ENCODE measurements around the gene PDXP. TPM values are rescaled to one million over a fixed set of nuclear protein-coding genes. Genes with fewer than 3 reads are reported as not detected.

PDXP gene
- polyA plus RNA-seq, 6 donors from 2014 or later: 4.0 to 14.3 (median 7.6) TPM

DNA sequence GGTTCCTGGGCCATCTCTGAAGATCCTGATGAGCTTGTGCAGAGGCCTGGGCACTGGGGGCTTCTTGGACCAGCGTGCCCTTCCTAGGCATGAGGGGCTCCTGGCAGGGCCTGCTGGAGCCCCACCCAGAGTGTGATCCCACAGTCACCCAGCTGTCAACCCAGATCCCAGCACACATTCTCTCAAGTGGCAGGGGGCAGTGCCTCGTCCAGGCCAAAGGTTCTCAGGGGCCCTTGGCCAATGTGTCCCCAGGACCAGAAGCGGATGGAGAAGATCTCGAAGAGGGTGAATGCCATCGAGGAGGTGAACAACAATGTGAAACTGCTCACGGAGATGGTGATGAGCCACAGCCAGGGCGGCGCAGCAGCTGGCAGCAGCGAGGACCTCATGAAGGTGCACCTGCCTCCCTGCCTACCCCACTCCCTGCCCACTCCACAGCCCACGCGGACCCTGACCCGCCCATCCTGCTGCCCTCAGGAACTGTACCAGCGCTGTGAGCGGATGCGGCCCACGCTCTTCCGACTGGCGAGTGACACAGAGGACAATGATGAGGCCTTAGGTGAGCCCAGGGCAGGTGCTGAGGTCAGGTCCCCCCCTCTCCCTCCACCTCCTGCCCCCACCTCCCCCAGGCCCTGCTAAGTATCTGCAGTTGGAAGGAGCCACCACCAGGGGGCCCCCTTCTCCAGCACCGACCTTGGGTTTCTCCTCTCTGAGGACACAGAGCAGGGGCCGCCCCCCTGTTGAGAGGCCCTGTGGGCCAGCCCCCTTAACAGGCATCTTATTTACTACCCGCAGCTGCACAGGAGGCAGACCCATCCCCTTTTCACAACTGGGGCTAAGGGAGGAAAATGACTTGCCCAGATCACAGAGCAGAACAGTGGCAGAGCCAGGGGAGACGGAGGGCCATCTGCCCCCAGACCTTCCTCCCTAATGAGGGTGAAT is 35.2 kb upstream of the PDXP start:
- H3K4me1 Mint-ChIP-seq: peaks cover 24 to 51% (median 40%) of the 10 kb centered on the region in 3 donors
- peak overlapping the region in 5 of 8 donors; percentile 30 to 84 (median 53) for H3K4me3 Mint-ChIP-seq
- ATAC-seq (ENCODE audit: low read depth in 2 of 2) (peak; percentile 72 to 79), DNase-seq (peak; percentile 74)
- H3K9me3 Mint-ChIP-seq: no peaks in the 10 kb centered on the region
- no peaks in the 10 kb centered on the region for H3K36me3 Mint-ChIP-seq
- H3K27me3 Mint-ChIP-seq: no peaks in the 10 kb centered on the region
- H3K27ac Mint-ChIP-seq: peak overlapping the region; percentile 85 to 96 (median 92)

DNA sequence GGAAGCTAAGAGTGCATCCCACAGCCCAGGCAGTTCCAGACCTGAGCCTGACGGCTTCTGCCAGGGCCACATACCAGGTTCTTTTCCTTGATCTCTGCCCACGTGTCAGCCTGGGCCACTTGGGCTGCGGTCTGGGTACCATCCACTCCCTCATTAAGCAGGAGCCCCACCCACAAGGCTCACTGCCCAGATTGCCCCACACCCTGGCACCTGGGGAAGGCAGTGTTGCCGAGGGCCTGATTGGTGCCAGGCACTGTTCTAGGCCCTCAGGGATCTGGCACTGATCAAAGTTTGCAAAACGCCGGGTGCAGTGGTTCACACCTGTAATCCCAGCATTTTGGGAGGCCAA is 34.5 kb upstream of the PDXP start:
- Mint-ChIP-seq H3K4me3 (peak overlapping the region in 2 of 8 donors; percentile 45 to 53), H3K9me3 (no peaks in the 10 kb centered on the region), H3K27ac (peak overlapping the region in 2 of 6 donors; percentile 85 to 96), H3K4me1 (peaks cover 26 to 49% (median 46%) of the 10 kb centered on the region in 3 donors), H3K36me3 (no peaks in the 10 kb centered on the region), H3K27me3 (no peaks in the 10 kb centered on the region)
- ATAC-seq (ENCODE audit: low read depth in 2 of 2) (no peak), DNase-seq (no peak)

DNA sequence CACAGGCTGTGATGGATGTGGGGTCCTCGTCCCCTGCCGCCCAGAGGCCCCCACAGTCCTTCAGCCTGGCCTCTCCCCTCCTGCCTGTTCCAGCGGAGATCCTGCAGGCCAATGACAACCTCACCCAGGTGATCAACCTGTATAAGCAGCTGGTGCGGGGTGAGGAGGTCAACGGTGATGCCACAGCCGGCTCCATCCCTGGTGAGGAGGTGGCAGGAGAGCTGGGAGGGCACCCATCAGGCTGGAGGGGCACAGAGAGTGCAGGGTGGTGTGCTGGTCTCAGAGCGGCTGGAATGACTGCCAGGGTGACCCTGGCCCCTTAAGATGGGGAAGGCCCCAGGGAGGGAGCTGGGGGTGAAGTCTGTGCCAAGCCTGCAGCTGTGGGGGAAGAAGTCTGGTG is 33.6 kb upstream of the PDXP start:
- no peaks in the 10 kb centered on the region for H3K9me3 Mint-ChIP-seq
- H3K36me3 Mint-ChIP-seq: no peaks in the 10 kb centered on the region
- H3K27me3 Mint-ChIP-seq: no peaks in the 10 kb centered on the region
- H3K4me1 Mint-ChIP-seq: peaks cover 29 to 50% (median 46%) of the 10 kb centered on the region in 3 donors
- H3K4me3 Mint-ChIP-seq: peak overlapping the region in 3 of 8 donors; percentile 19 to 74 (median 49)
- no peak for DNase-seq
- no peak for ATAC-seq (ENCODE audit: low read depth in 2 of 2)
- peak overlapping the region in 4 of 6 donors; percentile 26 to 93 (median 86) for H3K27ac Mint-ChIP-seq

DNA sequence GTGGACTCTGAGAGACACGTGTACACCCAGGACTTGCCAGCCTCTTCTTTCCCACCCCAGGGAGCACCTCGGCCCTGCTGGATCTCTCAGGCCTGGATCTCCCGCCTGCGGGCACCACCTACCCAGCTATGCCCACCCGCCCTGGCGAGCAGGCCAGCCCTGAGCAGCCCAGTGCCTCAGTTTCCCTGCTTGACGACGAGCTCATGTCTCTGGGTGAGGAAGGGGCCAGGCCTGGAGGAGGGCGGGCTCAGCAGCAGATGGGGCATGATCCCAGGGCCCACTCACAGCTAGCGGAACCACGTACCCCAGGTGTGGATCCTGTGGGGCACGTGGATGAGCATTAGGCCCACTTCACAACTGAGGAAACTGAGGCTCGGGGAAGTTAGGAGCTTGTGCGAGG is 32.8 kb upstream of the PDXP start:
- Mint-ChIP-seq H3K4me3 (peak overlapping the region in 1 of 8 donors; percentile 68), H3K9me3 (no peaks in the 10 kb centered on the region), H3K4me1 (peaks cover 29 to 55% (median 46%) of the 10 kb centered on the region in 3 donors), H3K27ac (peak overlapping the region in 3 of 6 donors; percentile 30 to 85 (median 38)), H3K27me3 (no peaks in the 10 kb centered on the region), H3K36me3 (no peaks in the 10 kb centered on the region)
- no peak for ATAC-seq (ENCODE audit: low read depth in 2 of 2)
- DNase-seq: no peak

DNA sequence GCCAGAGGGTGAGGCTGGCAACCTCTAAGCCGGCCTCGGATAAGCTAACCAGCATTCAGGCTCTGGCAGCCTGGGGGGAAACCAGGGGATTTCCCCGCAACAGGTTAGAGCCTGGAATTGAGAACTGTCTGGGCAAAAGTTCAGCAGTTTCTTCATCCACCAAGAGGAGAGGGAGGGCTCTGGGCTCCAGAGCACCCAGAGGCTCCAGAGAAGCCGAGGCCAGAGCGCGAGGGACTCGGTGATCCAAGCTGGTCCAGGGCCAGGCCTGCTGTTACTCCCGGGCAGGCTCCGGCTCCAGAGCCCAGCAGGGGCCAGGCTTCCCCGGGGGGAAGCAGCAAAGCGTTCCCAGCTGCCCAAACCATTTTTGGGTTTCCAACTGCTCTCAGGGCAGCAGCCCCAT is 32.4 kb upstream of the PDXP start:
- no peak for DNase-seq
- Mint-ChIP-seq H3K4me3 (peak overlapping the region in 4 of 8 donors; percentile 3 to 68 (median 31)), H3K4me1 (peaks cover 29 to 55% (median 46%) of the 10 kb centered on the region in 3 donors), H3K9me3 (no peaks in the 10 kb centered on the region), H3K27me3 (no peaks in the 10 kb centered on the region), H3K36me3 (no peaks in the 10 kb centered on the region), H3K27ac (peak overlapping the region in 4 of 6 donors; percentile 30 to 82 (median 52))
- ATAC-seq (ENCODE audit: low read depth in 2 of 2): no peak

DNA sequence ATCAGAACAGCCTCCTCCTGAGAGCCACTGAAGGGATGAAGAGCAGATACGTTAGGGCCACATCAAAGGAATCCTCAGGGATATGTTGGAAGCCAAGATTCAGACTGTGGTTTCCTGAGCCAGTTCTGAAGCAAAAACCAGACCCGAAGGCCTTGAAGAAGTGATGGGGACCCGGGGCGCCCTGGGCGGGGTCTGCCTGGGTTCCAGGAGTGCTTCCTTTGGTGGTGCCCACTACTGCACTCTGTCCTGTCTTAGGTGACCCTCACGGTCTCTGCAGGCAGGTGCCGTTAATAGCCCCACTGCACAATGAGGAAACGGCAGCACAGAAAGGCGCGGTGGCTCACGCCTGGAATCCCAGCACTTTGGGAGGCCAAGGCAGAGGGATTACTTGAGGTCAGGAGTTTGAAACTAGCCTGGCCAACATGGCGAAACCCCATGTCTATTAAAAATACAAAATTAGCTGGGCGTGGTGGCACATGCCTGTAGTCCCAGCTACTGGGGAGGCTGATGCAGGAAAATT is 31.9 kb upstream of the PDXP start:
- no peaks in the 10 kb centered on the region for H3K9me3 Mint-ChIP-seq
- DNase-seq: no peak
- no peaks in the 10 kb centered on the region for H3K27me3 Mint-ChIP-seq
- peaks cover 29 to 55% (median 46%) of the 10 kb centered on the region in 3 donors for H3K4me1 Mint-ChIP-seq
- peak overlapping the region in 5 of 8 donors; percentile 62 to 82 (median 68) for H3K4me3 Mint-ChIP-seq
- no peak for ATAC-seq (ENCODE audit: low read depth in 2 of 2)
- peak overlapping the region in 5 of 6 donors; percentile 57 to 82 (median 79) for H3K27ac Mint-ChIP-seq
- H3K36me3 Mint-ChIP-seq: no peaks in the 10 kb centered on the region

DNA sequence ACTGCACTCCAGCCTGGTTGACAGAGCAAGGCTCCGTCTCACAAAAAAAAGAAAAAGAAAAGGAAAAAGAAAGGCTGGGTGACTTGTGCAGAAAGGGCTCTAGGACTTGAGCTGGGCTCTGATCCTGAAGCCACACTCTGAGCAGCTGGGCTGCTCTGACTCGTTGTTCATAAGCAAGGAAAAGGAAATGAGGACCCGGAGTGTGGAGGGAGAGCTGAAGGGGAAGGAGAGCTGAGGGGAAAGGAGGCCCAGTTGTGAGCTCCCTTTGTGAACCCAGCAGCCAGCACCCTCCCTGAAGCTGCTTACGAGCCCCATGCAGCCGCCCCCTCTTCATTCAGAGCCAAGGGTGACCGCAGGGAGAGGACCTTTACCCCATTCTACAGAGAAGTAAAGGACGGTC is 31.4 kb upstream of the PDXP start:
- Mint-ChIP-seq H3K4me1 (peaks cover 29 to 59% (median 50%) of the 10 kb centered on the region in 3 donors), H3K36me3 (no peaks in the 10 kb centered on the region), H3K4me3 (peak overlapping the region; percentile 5 to 82 (median 65)), H3K27ac (peak overlapping the region in 5 of 6 donors; percentile 59 to 86 (median 79)), H3K27me3 (no peaks in the 10 kb centered on the region), H3K9me3 (no peaks in the 10 kb centered on the region)
- no peak for ATAC-seq (ENCODE audit: low read depth in 2 of 2)
- no peak for DNase-seq

DNA sequence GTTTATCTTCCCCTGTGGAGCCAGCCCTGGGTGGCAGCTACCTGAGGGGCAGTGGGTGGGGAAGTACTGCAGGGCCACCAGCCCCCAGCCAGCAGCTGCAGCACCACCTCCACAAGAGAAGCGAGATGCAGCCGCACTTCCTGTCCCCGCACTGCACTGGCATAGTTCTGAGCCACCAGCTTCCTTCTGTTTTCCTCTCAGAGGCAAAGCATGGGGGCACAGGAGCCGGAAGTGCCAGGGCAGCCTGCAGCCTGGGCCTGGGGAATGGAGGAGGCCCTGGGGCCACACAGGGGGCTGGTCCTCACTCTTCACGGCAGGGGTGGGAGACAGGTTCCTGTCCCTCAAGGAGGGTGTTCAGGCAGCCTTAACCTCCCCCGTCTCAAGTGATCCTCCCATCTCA is 31.0 kb upstream of the PDXP start:
- Mint-ChIP-seq H3K4me3 (peak overlapping the region in 7 of 8 donors; percentile 5 to 82 (median 62)), H3K27me3 (no peaks in the 10 kb centered on the region), H3K9me3 (no peaks in the 10 kb centered on the region), H3K27ac (peak overlapping the region in 5 of 6 donors; percentile 59 to 86 (median 79)), H3K4me1 (peaks cover 32 to 55% (median 54%) of the 10 kb centered on the region in 3 donors), H3K36me3 (no peaks in the 10 kb centered on the region)
- DNase-seq: peak; percentile 53
- ATAC-seq (ENCODE audit: low read depth in 2 of 2): peak; percentile 80 to 81

DNA sequence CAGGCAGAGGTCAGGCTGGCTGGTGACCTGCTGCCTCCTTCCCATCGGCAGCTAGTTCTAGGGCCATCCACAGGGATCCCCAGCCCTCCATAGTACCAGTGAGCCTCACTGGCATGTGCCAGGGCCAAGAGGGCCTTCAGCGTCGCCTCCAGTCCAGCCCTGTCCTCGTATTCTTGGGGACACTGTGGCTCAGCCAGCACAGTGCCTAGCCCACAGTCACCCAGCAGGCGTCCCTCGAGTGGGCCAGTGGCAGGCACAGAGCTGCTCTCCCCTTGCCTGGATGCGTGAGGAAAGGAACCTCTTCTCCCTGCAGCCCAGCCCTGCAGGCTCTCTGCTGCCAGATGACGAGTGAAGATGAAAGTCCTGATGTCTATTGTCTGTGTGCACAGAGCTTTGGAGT is 29.7 kb upstream of the PDXP start:
- Mint-ChIP-seq H3K27ac (peak overlapping the region in 3 of 6 donors; percentile 33 to 86 (median 82)), H3K4me3 (peak overlapping the region in 1 of 8 donors; percentile 68), H3K4me1 (peaks cover 40 to 63% (median 54%) of the 10 kb centered on the region in 3 donors), H3K9me3 (no peaks in the 10 kb centered on the region), H3K27me3 (no peaks in the 10 kb centered on the region), H3K36me3 (no peaks in the 10 kb centered on the region)
- ATAC-seq (ENCODE audit: low read depth in 2 of 2) (no peak), DNase-seq (no peak)

DNA sequence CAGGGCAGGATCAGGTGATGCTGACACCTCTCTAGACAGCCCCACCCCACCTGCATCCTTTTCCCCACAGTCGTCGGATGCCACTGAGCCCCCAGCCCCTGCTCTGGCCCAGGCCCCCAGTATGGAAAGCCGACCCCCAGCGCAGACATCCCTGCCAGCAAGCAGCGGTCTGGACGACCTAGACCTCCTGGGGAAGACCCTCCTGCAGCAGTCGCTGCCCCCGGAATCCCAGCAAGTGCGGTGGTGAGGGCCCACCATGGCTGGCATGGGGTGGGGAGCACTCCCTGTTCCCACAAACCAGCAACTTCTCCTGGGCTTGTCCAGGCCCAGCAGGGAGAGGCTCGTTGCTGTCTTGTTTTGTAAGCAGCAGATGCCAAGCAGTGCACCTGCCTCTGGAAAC is 28.6 kb upstream of the PDXP start:
- Mint-ChIP-seq H3K4me3 (peak overlapping the region in 1 of 8 donors; percentile 20), H3K27me3 (no peaks in the 10 kb centered on the region), H3K9me3 (no peaks in the 10 kb centered on the region), H3K4me1 (peaks cover 44 to 66% (median 62%) of the 10 kb centered on the region in 3 donors), H3K27ac (peak overlapping the region in 1 of 6 donors; percentile 69), H3K36me3 (no peaks in the 10 kb centered on the region)
- no peak for ATAC-seq (ENCODE audit: low read depth in 2 of 2)
- DNase-seq: no peak

DNA sequence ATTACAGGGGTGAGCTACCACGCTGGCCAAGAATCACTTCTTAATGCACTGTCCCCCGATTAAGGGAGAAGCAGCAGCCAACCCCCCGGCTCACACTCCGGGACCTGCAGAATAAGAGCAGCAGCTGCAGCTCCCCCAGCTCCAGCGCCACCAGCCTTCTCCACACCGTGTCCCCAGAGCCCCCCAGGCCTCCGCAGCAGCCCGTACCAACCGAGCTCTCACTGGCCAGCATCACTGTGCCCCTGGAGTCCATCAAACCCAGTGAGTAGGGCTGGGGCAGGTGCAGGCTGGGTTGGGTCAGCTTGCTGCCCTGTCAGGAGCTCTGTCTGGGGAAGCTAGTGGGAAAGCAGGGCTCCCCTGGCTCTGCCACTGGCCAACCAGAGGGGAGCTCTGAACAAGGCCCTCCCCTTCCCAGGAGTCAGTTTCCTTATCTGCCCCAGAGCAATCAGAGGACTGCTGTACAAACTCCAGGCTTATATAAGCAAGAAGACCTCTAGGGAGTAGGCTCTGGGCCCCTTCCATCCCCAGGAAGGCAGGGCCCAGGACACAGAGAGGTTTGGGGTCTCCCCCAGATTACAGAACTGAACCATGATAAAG is 27.6 kb upstream of the PDXP start:
- no peaks in the 10 kb centered on the region for H3K36me3 Mint-ChIP-seq
- no peaks in the 10 kb centered on the region for H3K27me3 Mint-ChIP-seq
- ATAC-seq (ENCODE audit: low read depth in 2 of 2) (no peak), DNase-seq (no peak)
- peak overlapping the region in 4 of 6 donors; percentile 24 to 80 (median 48) for H3K27ac Mint-ChIP-seq
- peak overlapping the region in 2 of 8 donors; percentile 6 to 15 for H3K4me3 Mint-ChIP-seq
- H3K4me1 Mint-ChIP-seq: peaks cover 39 to 59% (median 57%) of the 10 kb centered on the region in 3 donors
- no peaks in the 10 kb centered on the region for H3K9me3 Mint-ChIP-seq

DNA sequence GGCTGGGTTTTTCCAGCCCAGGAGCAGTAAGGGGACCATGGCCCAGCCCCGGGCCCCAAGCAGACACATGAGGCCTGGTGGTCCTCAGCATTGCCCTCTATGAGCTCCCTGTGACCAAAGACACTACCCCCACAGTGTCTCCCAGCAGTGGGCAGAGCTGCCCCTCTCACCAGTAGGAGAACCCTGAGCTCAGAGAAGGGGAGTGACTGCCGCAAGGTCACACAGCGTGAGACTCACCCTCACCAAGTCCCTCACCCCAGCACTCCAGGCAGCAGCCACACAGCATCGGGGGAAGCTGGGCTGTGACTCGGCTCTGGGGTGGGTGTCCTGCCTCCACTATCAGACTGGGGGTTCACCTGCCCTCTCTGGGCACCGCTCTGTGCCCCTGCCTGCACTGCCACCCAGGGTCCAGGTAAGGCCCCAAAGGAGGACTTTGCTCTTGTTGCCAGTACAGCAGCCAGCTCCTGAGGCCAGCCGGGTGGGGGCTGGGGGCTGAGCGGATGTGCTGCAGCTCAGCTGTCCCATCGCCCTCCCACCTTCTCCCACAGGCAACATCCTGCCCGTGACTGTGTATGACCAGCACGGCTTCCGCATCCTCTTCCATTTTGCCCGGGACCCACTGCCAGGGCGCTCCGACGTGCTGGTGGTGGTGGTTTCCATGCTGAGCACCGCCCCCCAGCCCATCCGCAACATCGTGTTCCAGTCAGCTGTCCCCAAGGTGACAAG is 26.9 kb upstream of the PDXP start:
- H3K9me3 Mint-ChIP-seq: no peaks in the 10 kb centered on the region
- H3K4me3 Mint-ChIP-seq: peak overlapping the region in 2 of 8 donors; percentile 50 to 80
- DNase-seq (no peak), ATAC-seq (ENCODE audit: low read depth in 2 of 2) (no peak)
- H3K27ac Mint-ChIP-seq: peak overlapping the region in 5 of 6 donors; percentile 47 to 91 (median 80)
- no peaks in the 10 kb centered on the region for H3K27me3 Mint-ChIP-seq
- H3K36me3 Mint-ChIP-seq: no peaks in the 10 kb centered on the region
- H3K4me1 Mint-ChIP-seq: peaks cover 39 to 64% (median 61%) of the 10 kb centered on the region in 3 donors

Measured in naive B cell (primary cell).